ENCODE data around the gene VAV3. TPM values are rescaled to one million over a fixed set of nuclear protein-coding genes. Genes with fewer than 3 reads are reported as not detected.

VAV3 gene
- total and polyA plus RNA-seq, 2 of the 8 experiments (the other 6 are each of a cell fraction or from before 2014, with no cell fraction given): 2.9 to 7.9 TPM

DNA sequence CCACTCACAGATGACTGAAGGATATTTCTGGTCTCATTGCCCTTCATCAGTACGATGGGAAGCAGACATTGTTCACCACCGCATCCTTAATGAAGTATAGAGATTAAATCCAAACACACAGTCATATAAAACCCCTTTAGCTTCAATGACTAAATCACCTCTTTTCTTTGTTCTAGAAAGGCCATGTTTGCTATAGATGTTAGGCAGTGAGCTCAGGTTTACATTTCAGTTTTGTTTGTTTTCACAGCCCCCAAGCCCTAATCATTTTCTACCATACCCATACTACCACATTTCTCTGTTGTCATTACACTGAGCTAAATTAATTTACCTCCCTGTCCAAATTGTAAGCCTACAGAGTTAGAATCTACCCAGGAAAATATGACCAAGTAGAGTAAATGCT is 439.0 kb downstream of the VAV3 start:
- 95% methylated on average over 2 of the region's 2 CpGs; no CpG with 5 or more reads in 1 of the 2 experiments for WGBS, 2 experiments (ENCODE audit: extremely low coverage in 1 of 2, insufficient coverage in 1 of 2, insufficient read length in 1 of 2, insufficient replicate concordance in 2 of 2, low coverage in 1 of 2, low lambda C conversion rate in 2 of 2, missing lambda C conversion rate in 1 of 2)

More for the DNA sequence above, 439.0 kb downstream of the VAV3 start:
- CTCF ChIA-PET (ENCODE audit: partially characterized antibody): interaction anchor here (0.8 to 1.9 kb wide), 6 partner anchors 10 to 249 kb away, joined by 3 to 8 read pairs (median 4); no protein-coding TSS in a partner anchor
- H3K9ac ChIP-seq (replicated peaks in 1 of 4; ENCODE audit: extremely low read depth in 1 of 4, low read depth in 3 of 4, low read length in 3 of 4): no peak overlapping the region
- H2AFZ ChIP-seq (ENCODE audit: low read length): no peak overlapping the region
- H2AK5ac ChIP-seq (ENCODE audit: low read depth, low read length): no peak overlapping the region
- no peaks in the 10 kb centered on the region for H3K36me3 ChIP-seq (ENCODE audit: control insufficient read depth in 2 of 4, insufficient read depth in 4 of 4, low read length in 3 of 4)
- H3K27ac ChIP-seq (ENCODE audit: low read depth, low read length): no peak overlapping the region
- no peak overlapping the region for H3K56ac ChIP-seq (replicated peaks; ENCODE audit: insufficient read length, low read depth, low read length)
- no peak overlapping the region for H4K91ac ChIP-seq (replicated peaks; ENCODE audit: insufficient read length, low read length)
- no peak overlapping the region for H2BK12ac ChIP-seq (ENCODE audit: low read depth, low read length)
- H3K79me1 ChIP-seq (ENCODE audit: low read depth, low read length): no peaks in the 10 kb centered on the region
- no peak overlapping the region for H3K4me3 ChIP-seq (ENCODE audit: extremely low read depth in 1 of 4, insufficient read depth in 2 of 4, low read depth in 3 of 4, low read length in 4 of 4)
- H2BK20ac ChIP-seq (ENCODE audit: low read length): no peak overlapping the region
- no peak overlapping the region for H3K14ac ChIP-seq (ENCODE audit: insufficient read length)
- peaks cover 0 to 10% (median 7%) of the 10 kb centered on the region in 4 experiments; a peak in 4 of 7 replicates for H3K4me1 ChIP-seq (replicated peaks in 1 of 4; ENCODE audit: control insufficient read depth in 3 of 4, insufficient read depth in 4 of 4, low read length in 3 of 4)
- no peak overlapping the region for H3K18ac ChIP-seq (ENCODE audit: extremely low read depth, low read length)
- no peak overlapping the region for H3K23ac ChIP-seq (ENCODE audit: insufficient read length)
- no peak overlapping the region for H2BK5ac ChIP-seq (ENCODE audit: low read depth, low read length)
- H3K23me2 ChIP-seq (ENCODE audit: low read depth, low read length): no peaks in the 10 kb centered on the region
- no peaks in the 10 kb centered on the region for H3K9me3 ChIP-seq (ENCODE audit: insufficient read depth in 2 of 2, low read depth in 1 of 2, low read length in 1 of 2)
- no peak overlapping the region for H3K4ac ChIP-seq (replicated peaks; ENCODE audit: insufficient read length, low read depth, low read length)
- no peaks in the 10 kb centered on the region for H3K79me2 ChIP-seq (ENCODE audit: control insufficient read depth in 1 of 2, insufficient read depth in 2 of 2, low read length in 2 of 2)
- DNase-seq (ENCODE audit: low read depth in 1 of 2, low spot score in 2 of 2) (no peak), FAIRE-seq (no peak)
- no peak overlapping the region for H2BK120ac ChIP-seq (replicated peaks; ENCODE audit: low read depth, low read length)
- no peak overlapping the region for H4K8ac ChIP-seq (ENCODE audit: extremely low read depth, insufficient read depth, low read length)
- POLR2A ChIA-PET (ENCODE audit: partially characterized antibody): no interaction called here
- no peak overlapping the region for H3K4me2 ChIP-seq (ENCODE audit: insufficient read depth in 1 of 2, low read depth in 2 of 2, low read length in 2 of 2)
- no peak overlapping the region for H2BK15ac ChIP-seq (ENCODE audit: low read length)
- no peaks in the 10 kb centered on the region for H4K20me1 ChIP-seq (replicated peaks in 1 of 2; ENCODE audit: control insufficient read depth in 1 of 2, insufficient read depth in 2 of 2, low read length in 2 of 2)
- TF ChIP-seq KDM4A (IDR thresholded peaks at IDR 0.05; ENCODE audit: low read depth, low read length, severe bottlenecking) (no peak), POU5F1 (IDR thresholded peaks at IDR 0.05; ENCODE audit: low read depth, low read length) (no peak), CTBP2 (IDR thresholded peaks at IDR 0.05; ENCODE audit: borderline replicate concordance, insufficient read depth, insufficient read length, low read length) (no peak), CHD2 (IDR thresholded peaks at IDR 0.05; ENCODE audit: low read length) (no peak), SUZ12 (IDR thresholded peaks at IDR 0.05; ENCODE audit: low read length) (no peak), POLR2A (IDR thresholded peaks at IDR 0.05; ENCODE audit: control extremely low read depth in 1 of 2, low read depth in 2 of 2, low read length in 2 of 2) (no peak), RXRA (IDR thresholded peaks at IDR 0.05; ENCODE audit: insufficient read depth, low read depth, low read length) (no peak), MAFK (IDR thresholded peaks at IDR 0.05; ENCODE audit: low read depth, low read length) (no peak), CREB1 (IDR thresholded peaks at IDR 0.05) (no peak)
- TF ChIP-seq, protein P1, sequence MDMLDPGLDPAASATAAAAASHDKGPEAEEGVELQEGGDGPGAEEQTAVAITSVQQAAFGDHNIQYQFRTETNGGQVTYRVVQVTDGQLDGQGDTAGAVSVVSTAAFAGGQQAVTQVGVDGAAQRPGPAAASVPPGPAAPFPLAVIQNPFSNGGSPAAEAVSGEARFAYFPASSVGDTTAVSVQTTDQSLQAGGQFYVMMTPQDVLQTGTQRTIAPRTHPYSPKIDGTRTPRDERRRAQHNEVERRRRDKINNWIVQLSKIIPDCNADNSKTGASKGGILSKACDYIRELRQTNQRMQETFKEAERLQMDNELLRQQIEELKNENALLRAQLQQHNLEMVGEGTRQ (IDR thresholded peaks at IDR 0.05; ENCODE audit: low read length): no peak
- H4K5ac ChIP-seq (ENCODE audit: insufficient read length, low read depth, low read length): no peak overlapping the region
- no peaks in the 10 kb centered on the region for H3K27me3 ChIP-seq (replicated peaks in 1 of 4; ENCODE audit: control insufficient read depth in 3 of 4, extremely low read depth in 1 of 4, insufficient read depth in 3 of 4, low read length in 3 of 4)
